Neural cell (in vitro differentiated cells): ENCODE results near the gene BAIAP2L1. TPM values are rescaled to one million over a fixed set of nuclear protein-coding genes. Genes with fewer than 3 reads are reported as not detected.

ENCODE experiments used
- H2AFZ ChIP-seq: fragments of 200-600, 300-800 bp; sonication (generic), shearing (Covaris generic); 2 replicates; pipeline ENCODE4 v1.6.0; 2014; ENCODE audit warnings: low read depth, mild to moderate bottlenecking, antibody characterized with exemption, low read length, moderate library complexity
- H3F3A ChIP-seq: fragments of 200-600 bp; shearing (Covaris generic); 2 replicates; pipeline ENCODE4 v1.6.1; 2016; ENCODE audit warnings: mild to moderate bottlenecking, moderate library complexity, mixed read lengths, antibody characterized with exemption, low read length; ENCODE audit not compliant: insufficient read depth, poor library complexity, severe bottlenecking
- H3K27ac ChIP-seq: fragments of 200-600, 300-800 bp; sonication (generic), shearing (Covaris generic); 2 replicates; pipeline ENCODE4 v1.5.1; 2014; ENCODE audit warnings: mild to moderate bottlenecking, low read length, moderate library complexity
- H3K27me3 ChIP-seq: fragments of 300-800, 200-600 bp; sonication (generic), shearing (Covaris generic); 2 replicates; pipeline ENCODE4 v1.6.0; 2014; ENCODE audit warnings: mild to moderate bottlenecking, low read depth, low read length, moderate library complexity; ENCODE audit not compliant: insufficient read depth
- H3K36me3 ChIP-seq: fragments of 300-800, 200-600 bp; sonication (generic), shearing (Covaris generic); 2 replicates; pipeline ENCODE4 v1.5.1; 2014; ENCODE audit warnings: mild to moderate bottlenecking, antibody characterized with exemption, low read length, moderate library complexity; ENCODE audit not compliant: insufficient read depth
- H3K4me2 ChIP-seq: fragments of 300-800, 200-600 bp; sonication (generic), shearing (Covaris generic); 2 replicates; pipeline ENCODE4 v1.6.0; 2014; ENCODE audit warnings: mild to moderate bottlenecking, low read length
- H3K4me3 ChIP-seq: fragments of 300-800, 200-600 bp; sonication (generic), shearing (Covaris generic); 2 replicates; pipeline ENCODE4 v1.5.1; 2014; ENCODE audit warnings: mild to moderate bottlenecking, low read length, moderate library complexity
- H3K79me2 ChIP-seq: fragments of 200-600 bp; shearing (Covaris generic); replicated peaks from 2 replicates; pipeline ENCODE4 v1.6.0; 2014; ENCODE audit warnings: mild to moderate bottlenecking, low read length, moderate library complexity; ENCODE audit not compliant: insufficient read depth
- H3K9ac ChIP-seq: fragments of 300-800, 200-600 bp; sonication (generic), shearing (Covaris generic); 2 replicates; pipeline ENCODE4 v1.6.1; 2016; ENCODE audit warnings: mild to moderate bottlenecking, low read length, mixed read lengths
- H3K9me2 ChIP-seq: fragments of 200-600 bp; shearing (Covaris generic); 2 replicates; pipeline ENCODE4 v1.6.1; 2016; ENCODE audit warnings: mild to moderate bottlenecking, low read length, mixed read lengths; ENCODE audit not compliant: insufficient read depth
- H3K9me3 ChIP-seq: fragments of 200-600, 300-800 bp; sonication (generic), shearing (Covaris generic); 2 replicates; pipeline ENCODE4 v1.6.1; 2016; ENCODE audit warnings: mild to moderate bottlenecking, mixed run types, low read length, moderate library complexity, mixed read lengths
- H4K20me1 ChIP-seq: fragments of 200-600 bp; shearing (Covaris generic); 2 replicates; pipeline ENCODE4 v1.6.1; 2016; ENCODE audit warnings: mild to moderate bottlenecking, mixed run types; ENCODE audit not compliant: insufficient read depth
- EP300 ChIP-seq: fragments of 450-650 bp; conservative IDR thresholded peaks from 2 replicates; pipeline ENCODE4 v1.6.1; 2014; ENCODE audit warnings: antibody characterized with exemption, mild to moderate bottlenecking, moderate library complexity; ENCODE audit not compliant: poor library complexity, severe bottlenecking
- EZH2 ChIP-seq: fragments of 200-600, 300-800 bp; shearing (Covaris generic), sonication (generic); IDR thresholded peaks from 2 replicates; pipeline ENCODE4 v1.6.1; 2014; ENCODE audit warnings: antibody characterized with exemption, low read length, borderline replicate concordance, mild to moderate bottlenecking; ENCODE audit not compliant: insufficient read depth, poor library complexity, severe bottlenecking
- MXI1 ChIP-seq: fragments of 450-650 bp; conservative IDR thresholded peaks from 2 replicates; pipeline ENCODE4 v1.6.1; 2014; ENCODE audit warnings: antibody characterized with exemption, mild to moderate bottlenecking; ENCODE audit not compliant: poor library complexity, severe bottlenecking
- POLR2AphosphoS5 ChIP-seq: IDR thresholded peaks from 2 replicates; pipeline ENCODE4 v1.6.1; 2012
- RAD21 ChIP-seq: fragments of 450-650 bp; conservative IDR thresholded peaks from 2 replicates; pipeline ENCODE4 v1.6.1; 2014; ENCODE audit warnings: antibody characterized with exemption, mild to moderate bottlenecking, moderate library complexity
- SMC3 ChIP-seq: fragments of 450-650 bp; conservative IDR thresholded peaks from 2 replicates; pipeline ENCODE4 v1.6.1; 2014; ENCODE audit warnings: antibody characterized with exemption, mild to moderate bottlenecking, moderate library complexity; ENCODE audit not compliant: poor library complexity
- TAF1 ChIP-seq: IDR thresholded peaks from 2 replicates; pipeline ENCODE4 v1.6.1; 2012; ENCODE audit warnings: low read depth
- polyA plus RNA-seq: library from polyadenylated mRNA; depleted of rRNA; stranded (reverse); fragments of >200 nt; gene quantifications from 2 replicates; pipeline ENCODE4 v1.2.3, GENCODE V29; 2014
- TF ChIP-seq, protein P1 (sequence below): IDR thresholded peaks from 2 replicates; pipeline ENCODE4 v1.6.1; 2012; ENCODE audit warnings: borderline replicate concordance
- TF ChIP-seq, protein P2 (sequence below): fragments of 450-650 bp; IDR thresholded peaks from 2 replicates; pipeline ENCODE4 v1.5.1; 2014; ENCODE audit warnings: antibody characterized with exemption, mild to moderate bottlenecking, moderate library complexity; ENCODE audit not compliant: poor library complexity, severe bottlenecking

The BAIAP2L1 gene
- polyA plus RNA-seq, 1 donor from 2014 or later = not detected

DNA sequence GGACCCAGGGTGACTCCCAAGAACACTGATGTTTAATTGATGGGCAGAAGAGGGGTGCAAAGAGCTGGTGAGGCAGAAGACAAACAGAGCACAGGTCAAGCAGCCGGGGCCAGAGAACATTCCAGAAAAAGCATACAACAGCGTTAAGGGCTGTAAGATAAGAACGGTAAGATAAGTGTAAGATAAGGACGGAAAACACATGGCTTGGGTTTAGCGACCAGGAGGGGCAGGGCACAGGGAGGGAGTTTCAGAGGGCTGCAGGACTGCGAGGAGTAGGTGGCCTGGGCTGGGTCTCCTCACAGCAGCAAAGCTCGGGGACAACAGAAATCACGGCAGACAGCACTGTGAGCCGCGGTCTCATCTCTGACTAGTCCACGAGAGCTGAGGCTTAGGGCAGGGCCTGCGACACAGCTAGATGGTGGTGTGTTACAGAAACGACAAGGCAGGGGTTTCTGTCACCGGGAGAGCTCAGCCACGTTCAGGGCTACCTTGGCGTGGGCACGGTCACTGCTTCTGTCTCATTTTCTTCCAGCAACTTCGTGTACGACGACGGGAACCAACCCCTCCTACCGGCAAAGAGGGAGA lies 94.8 kb downstream of the BAIAP2L1 start:
- no peaks in the 10 kb centered on the region for H3K9me3 ChIP-seq
- H3K27me3 ChIP-seq = no peaks in the 10 kb centered on the region
- no peaks in the 10 kb centered on the region for H3F3A ChIP-seq
- H4K20me1 ChIP-seq = no peaks in the 10 kb centered on the region
- TF ChIP-seq TAF1 = no peak
- no peak for TF ChIP-seq EZH2
- TF ChIP-seq, protein P1, sequence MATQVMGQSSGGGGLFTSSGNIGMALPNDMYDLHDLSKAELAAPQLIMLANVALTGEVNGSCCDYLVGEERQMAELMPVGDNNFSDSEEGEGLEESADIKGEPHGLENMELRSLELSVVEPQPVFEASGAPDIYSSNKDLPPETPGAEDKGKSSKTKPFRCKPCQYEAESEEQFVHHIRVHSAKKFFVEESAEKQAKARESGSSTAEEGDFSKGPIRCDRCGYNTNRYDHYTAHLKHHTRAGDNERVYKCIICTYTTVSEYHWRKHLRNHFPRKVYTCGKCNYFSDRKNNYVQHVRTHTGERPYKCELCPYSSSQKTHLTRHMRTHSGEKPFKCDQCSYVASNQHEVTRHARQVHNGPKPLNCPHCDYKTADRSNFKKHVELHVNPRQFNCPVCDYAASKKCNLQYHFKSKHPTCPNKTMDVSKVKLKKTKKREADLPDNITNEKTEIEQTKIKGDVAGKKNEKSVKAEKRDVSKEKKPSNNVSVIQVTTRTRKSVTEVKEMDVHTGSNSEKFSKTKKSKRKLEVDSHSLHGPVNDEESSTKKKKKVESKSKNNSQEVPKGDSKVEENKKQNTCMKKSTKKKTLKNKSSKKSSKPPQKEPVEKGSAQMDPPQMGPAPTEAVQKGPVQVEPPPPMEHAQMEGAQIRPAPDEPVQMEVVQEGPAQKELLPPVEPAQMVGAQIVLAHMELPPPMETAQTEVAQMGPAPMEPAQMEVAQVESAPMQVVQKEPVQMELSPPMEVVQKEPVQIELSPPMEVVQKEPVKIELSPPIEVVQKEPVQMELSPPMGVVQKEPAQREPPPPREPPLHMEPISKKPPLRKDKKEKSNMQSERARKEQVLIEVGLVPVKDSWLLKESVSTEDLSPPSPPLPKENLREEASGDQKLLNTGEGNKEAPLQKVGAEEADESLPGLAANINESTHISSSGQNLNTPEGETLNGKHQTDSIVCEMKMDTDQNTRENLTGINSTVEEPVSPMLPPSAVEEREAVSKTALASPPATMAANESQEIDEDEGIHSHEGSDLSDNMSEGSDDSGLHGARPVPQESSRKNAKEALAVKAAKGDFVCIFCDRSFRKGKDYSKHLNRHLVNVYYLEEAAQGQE = no peak
- no peak for TF ChIP-seq SMC3
- no peak for TF ChIP-seq MXI1
- TF ChIP-seq RAD21 = no peak
- no peak for TF ChIP-seq POLR2AphosphoS5
- TF ChIP-seq, protein P2, sequence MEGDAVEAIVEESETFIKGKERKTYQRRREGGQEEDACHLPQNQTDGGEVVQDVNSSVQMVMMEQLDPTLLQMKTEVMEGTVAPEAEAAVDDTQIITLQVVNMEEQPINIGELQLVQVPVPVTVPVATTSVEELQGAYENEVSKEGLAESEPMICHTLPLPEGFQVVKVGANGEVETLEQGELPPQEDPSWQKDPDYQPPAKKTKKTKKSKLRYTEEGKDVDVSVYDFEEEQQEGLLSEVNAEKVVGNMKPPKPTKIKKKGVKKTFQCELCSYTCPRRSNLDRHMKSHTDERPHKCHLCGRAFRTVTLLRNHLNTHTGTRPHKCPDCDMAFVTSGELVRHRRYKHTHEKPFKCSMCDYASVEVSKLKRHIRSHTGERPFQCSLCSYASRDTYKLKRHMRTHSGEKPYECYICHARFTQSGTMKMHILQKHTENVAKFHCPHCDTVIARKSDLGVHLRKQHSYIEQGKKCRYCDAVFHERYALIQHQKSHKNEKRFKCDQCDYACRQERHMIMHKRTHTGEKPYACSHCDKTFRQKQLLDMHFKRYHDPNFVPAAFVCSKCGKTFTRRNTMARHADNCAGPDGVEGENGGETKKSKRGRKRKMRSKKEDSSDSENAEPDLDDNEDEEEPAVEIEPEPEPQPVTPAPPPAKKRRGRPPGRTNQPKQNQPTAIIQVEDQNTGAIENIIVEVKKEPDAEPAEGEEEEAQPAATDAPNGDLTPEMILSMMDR = no peak
- TF ChIP-seq EP300 = no peak
- H3K36me3 ChIP-seq = no peaks in the 10 kb centered on the region
- no peak overlapping the region for H3K9ac ChIP-seq
- H3K9me2 ChIP-seq = no peaks in the 10 kb centered on the region
- no peak overlapping the region for H2AFZ ChIP-seq
- H3K4me3 ChIP-seq = no peak overlapping the region
- no peak overlapping the region for H3K4me2 ChIP-seq
- no peaks in the 10 kb centered on the region for H3K79me2 ChIP-seq
- H3K27ac ChIP-seq = no peak overlapping the region

DNA sequence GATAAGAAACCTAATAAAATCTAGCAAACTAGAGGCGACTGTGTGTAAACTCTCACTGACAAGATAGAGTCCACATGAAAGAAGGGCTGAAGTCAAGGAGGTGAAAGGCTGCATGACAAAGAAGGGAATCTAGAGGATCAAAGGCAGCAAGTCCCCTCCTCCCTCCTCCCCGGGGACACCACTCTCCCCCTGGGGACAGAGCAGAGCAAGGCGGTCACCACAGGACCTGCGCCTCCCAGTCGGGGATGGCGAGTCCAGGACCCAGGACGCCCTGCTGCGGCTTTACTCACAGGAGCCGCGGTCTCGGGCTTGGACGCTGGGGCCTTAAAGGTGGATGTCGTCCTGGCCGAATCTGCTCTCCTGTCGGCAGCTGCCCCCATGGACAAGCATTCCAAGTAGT lies 97.0 kb downstream of the BAIAP2L1 start:
- Histone ChIP-seq H3K9me3 (no peaks in the 10 kb centered on the region), H3K9me2 (no peaks in the 10 kb centered on the region), H2AFZ (no peak overlapping the region), H3F3A (no peaks in the 10 kb centered on the region), H3K36me3 (no peaks in the 10 kb centered on the region), H3K27ac (no peak overlapping the region), H3K79me2 (no peaks in the 10 kb centered on the region), H3K4me3 (no peak overlapping the region), H3K9ac (no peak overlapping the region), H3K27me3 (no peaks in the 10 kb centered on the region), H4K20me1 (no peaks in the 10 kb centered on the region), H3K4me2 (no peak overlapping the region)
- no peak for TF ChIP-seq SMC3
- no peak for TF ChIP-seq EZH2
- no peak for TF ChIP-seq RAD21
- no peak for TF ChIP-seq POLR2AphosphoS5
- TF ChIP-seq, protein P2 = no peak
- TF ChIP-seq EP300 = no peak
- TF ChIP-seq MXI1 = no peak
- TF ChIP-seq, protein P1 = no peak
- TF ChIP-seq TAF1 = no peak
